ENCODE results near the gene CGREF1.
"Not testable (repeated sequence)": the region's sequence is repeated elsewhere in the genome, so short reads cannot be mapped to it uniquely, and the experiment has no call there.

CGREF1 gene

GRCh38 chr2:27115519-27115918, 3.4 kb downstream of the CGREF1 start:
- in situ Hi-C loops (cut with MboI; ENCODE audit: low sequenced_read_pairs): no loop called here

- in situ Hi-C loops (cut with MboI; ENCODE audit: low sequenced_read_pairs): not testable (repeated sequence)
Measured at GRCh38 chr2:27111392-27112078, 7.4 kb downstream of the CGREF1 start.

- in situ Hi-C loops (cut with MboI; ENCODE audit: low sequenced_read_pairs): not testable (repeated sequence)
Measured at GRCh38 chr2:27110603-27111352, 8.2 kb downstream of the CGREF1 start.

- in situ Hi-C loops (cut with MboI; ENCODE audit: low sequenced_read_pairs): no loop called here
Measured at GRCh38 chr2:27109083-27109482, 9.8 kb downstream of the CGREF1 start.

DNA sequence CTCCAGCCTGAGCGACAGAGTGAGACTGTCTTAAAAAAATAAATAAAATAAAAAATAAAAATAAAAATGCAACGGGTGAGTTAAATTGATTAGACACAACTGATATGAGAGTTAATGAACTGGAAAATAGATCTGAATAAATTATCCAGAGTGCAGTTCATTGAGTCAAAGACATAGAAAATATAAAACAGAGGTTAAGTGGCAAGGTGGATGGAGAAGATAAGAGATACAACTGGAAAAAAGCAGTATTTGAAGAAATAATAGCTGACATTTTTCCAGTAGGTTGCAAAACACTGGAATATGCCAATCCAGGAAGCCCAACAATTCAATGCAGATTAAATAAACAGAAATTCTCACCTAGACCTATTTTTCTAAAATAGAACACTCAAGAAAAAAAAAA, 10.7 kb downstream of the CGREF1 start:
- in situ Hi-C loops (cut with MboI; ENCODE audit: low sequenced_read_pairs): no loop called here

DNA sequence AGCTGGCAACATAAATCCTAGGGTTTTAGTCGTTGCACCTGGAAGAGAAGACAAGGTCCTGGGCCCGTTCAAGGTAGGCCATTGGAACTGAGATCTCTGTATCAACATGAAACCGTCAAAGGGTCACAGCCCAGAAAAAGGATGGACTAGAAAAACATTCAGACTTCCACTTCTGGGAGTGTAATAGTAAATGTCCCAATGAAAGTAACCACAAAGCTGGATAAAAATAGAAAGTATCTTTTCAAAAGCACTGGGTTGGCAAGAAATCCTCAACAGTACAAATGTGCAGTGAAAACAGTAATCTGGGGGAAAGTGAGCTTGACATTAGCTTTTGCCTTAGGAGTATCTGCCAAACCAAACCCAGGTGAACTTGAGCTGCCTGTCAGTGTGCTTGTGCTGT, 12.9 kb downstream of the CGREF1 start:
- in situ Hi-C loops (cut with MboI; ENCODE audit: low sequenced_read_pairs): no loop called here

DNA sequence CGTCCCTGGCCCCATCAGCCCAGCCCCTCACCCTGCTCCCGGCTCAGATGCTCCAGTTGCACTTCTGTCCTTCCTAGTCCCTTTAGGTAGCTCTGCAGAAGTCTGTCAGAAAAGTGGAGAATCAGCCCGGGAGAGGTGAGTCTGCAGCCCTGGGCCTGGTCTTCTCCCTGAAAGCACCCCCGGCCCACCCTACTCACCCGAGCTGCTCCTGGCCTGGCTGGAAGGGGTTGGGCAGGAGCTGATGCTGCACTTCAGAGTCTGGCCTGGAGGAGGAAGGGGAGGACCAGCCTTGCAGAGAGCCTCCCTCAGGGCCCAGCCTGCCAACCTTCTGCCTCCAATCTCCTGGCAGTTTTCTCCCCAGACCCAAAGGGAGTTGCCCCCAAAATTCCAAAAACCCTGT, 16.6 kb downstream of the CGREF1 start:
- in situ Hi-C loops (cut with MboI; ENCODE audit: low sequenced_read_pairs): no loop called here

DNA sequence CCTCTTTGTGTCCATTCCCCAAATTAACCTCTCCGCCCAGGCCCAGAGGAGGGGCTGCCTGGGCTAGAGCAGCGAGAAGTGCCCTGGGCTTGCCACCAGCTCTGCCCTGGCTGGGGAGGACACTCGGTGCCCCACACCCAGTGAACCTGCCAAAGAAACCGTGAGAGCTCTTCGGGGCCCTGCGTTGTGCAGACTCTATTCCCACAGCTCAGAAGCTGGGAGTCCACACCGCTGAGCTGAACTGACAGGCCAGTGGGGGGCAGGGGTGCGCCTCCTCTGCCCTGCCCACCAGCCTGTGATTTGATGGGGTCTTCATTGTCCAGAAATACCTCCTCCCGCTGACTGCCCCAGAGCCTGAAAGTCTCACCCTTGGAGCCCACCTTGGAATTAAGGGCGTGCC, 18.9 kb downstream of the CGREF1 start:
- in situ Hi-C loops (cut with MboI; ENCODE audit: low sequenced_read_pairs): no loop called here

GRCh38 chr2:27099334-27099955, 19.5 kb downstream of the CGREF1 start:
- in situ Hi-C loops (cut with MboI; ENCODE audit: low sequenced_read_pairs): no loop called here

DNA sequence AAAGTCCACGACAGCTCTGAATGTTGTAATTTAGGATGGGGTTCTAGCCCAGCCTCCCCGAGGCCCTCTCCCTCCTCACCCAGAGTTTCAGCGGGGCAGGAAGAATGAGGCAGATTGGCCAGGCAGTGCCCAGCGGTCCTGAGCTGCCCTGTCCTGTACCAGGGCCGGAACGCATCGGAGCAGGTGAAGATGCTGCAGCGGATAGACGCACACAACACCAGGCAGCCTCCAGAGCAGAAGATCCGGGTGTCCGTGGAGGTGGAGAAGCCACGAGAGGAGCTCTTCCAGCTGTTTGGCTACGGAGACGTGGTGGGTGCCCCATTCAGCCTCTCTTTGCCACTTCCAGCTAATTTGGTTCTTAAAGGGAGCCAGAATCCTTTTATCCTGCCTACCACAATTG, 21.6 kb downstream of the CGREF1 start:
- in situ Hi-C loops (cut with MboI; ENCODE audit: low sequenced_read_pairs): no loop called here

GRCh38 chr2:27096748-27097297, 22.1 kb downstream of the CGREF1 start:
- in situ Hi-C loops (cut with MboI; ENCODE audit: low sequenced_read_pairs): no loop called here

DNA sequence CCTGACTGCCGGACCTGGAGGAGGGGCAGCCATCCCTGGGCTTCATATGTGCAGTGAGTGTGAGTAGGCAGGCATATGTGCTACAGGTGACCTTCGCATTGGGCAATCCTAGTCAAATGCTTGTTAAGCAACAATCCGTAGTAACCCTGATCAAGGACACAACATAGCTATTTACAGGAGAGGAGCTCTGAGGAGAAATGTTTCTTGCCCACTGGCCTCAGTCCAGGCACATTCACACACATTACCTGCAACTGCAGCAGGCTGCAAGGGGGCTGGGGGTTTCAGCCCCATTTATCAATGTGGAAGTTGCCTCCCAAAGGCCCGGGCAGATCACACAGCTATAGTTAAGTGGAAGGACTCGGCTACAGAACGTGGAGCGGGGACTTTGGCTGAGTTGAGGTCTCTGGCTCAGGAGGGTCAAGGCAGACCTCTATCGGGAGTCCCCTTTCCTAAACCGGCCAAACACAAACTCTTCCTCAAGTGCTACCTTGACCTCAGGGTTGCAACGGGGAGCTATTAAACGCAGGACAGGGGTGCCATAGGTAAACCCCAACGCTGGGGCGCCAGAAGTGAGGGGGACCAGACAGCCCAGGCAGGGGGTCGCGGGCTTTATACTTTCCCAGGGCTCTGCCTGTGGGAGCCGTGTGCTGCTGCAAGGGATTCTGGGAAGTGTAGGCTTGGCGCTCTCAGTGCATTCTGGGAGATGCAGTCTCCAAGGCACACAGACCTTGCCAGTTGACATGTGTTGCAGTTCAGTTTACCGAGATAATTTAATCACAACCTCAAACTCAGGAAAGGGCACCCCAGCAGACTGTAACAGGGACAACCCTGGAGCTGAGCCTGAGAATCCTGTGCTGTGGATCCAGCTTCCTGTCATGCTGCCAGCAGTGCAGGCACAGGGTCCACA, 22.9 kb downstream of the CGREF1 start:
- in situ Hi-C loops (cut with MboI; ENCODE audit: low sequenced_read_pairs): no loop called here

DNA sequence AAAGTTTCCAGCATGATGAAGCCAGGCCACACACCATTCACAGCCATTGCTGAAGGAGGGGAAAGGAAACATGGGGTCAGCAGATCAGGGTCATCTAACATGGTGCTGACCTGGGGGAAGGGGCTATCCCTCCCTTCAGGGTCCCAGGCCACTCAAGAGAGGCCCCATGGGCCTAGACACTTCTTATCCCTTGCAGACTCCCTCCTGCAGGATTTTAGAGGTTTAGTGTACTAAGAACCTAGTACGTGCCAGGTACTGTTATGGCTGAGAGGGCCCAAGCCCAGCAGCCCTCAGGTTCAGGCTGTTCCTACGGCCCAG, 23.5 kb downstream of the CGREF1 start:
- in situ Hi-C loops (cut with MboI; ENCODE audit: low sequenced_read_pairs): no loop called here

DNA sequence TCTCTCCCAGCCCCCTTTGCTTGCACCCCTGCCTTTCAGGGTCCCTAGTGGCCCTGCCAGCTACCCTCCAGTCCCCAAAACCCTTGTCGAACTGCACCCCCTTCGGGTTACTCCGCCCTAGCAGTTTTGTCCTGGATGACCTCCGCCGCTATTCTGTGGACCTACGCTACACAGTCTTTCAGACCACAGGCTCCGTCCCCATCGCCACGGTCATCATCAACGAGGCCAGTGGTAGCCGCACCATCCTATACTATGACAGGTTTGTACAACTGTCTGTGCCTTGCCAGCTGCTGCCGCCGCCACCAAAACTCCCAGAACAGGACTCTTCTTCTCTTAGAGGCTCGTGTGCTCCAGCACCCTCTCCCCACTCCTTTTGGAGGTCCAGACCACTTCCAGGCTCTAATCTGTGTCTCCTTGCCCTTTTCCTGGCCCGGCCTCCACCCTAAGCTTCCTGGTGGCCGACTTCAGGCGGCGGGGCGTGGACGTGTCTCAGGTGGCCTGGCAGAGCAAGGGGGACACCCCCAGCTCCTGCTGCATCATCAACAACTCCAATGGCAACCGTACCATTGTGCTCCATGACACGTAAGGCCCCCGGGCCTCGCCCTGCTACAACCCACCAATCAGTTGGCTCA, 24.5 kb downstream of the CGREF1 start:
- in situ Hi-C loops (cut with MboI; ENCODE audit: low sequenced_read_pairs): no loop called here

- in situ Hi-C loops (cut with MboI; ENCODE audit: low sequenced_read_pairs): no loop called here
Measured at GRCh38 chr2:27093430-27094352, 25.2 kb downstream of the CGREF1 start.

DNA sequence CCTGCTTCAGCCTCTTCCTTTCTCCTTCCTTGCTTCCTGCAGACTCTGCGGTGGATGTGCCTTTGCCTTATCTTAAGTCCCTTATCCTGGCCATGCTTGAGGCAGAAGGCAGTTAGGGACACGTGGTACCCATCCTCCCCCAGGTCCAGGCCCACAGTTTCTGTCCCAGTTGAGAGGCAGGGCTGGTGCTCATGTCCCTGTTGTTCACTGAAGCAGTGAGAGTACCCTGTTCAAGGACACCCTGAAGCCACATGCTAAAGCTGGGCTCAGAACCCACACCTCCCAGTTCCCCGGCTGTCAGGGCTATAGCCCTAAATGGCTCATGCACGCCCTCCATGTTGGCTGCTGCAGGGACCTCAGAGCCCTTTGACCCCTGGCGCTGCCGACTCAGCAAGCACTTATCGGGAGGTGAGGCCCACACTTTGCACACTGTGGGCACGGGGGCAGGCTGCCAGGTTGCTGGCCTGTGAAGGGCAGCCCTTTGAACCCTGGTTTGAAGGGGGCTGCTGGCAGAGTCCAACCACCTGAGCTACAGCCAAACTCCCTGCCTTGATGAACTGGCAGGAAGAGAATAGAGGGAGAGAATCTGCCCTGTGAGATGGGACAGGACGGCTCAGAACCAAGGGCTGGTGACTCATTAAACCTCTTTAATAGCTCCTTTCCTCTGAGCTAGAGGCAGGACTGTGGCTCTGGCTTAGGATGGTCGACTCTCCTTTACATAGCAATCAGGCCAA, 26.1 kb downstream of the CGREF1 start:
- in situ Hi-C loops (cut with MboI; ENCODE audit: low sequenced_read_pairs): no loop called here

- in situ Hi-C loops (cut with MboI; ENCODE audit: low sequenced_read_pairs): no loop called here
Measured at GRCh38 chr2:27091746-27092695, 26.9 kb downstream of the CGREF1 start.

Data from hTERT RPE-1 (cell line).